HG02623 (cell line): Measurements from ENCODE around the gene MYO16.
"Not testable (repeated sequence)": the region's sequence is repeated elsewhere in the genome, so short reads cannot be mapped to it uniquely, and the experiment has no call there.

Experiments used
- ATAC-seq: cut with Tn5 transposase; IDR thresholded peaks from one replicate; pipeline ENCODE4 v1.9.1; 2021; ENCODE audit warnings: moderate library complexity; ENCODE audit not compliant: unreplicated experiment

MYO16 gene

DNA sequence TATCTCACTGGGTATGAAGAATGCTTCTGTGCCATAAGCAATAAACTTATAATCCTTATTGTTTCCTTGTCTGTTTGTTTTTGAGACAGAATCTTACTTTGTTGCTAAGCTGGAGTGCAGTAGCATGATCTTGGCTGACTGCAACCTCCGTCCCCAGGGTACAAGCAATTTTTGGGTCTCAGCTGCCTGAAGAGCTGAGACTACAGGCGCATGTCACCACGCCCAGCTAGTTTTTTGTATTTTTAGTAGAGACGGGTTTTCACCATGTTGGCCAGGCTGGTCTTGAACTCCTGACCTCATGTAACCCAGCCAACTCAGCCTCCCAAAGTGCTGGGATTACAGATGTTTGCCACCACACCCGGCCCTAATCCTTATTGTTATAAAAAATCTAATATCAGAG is 112.5 kb downstream of the MYO16 start:
- ATAC-seq: no peak

DNA sequence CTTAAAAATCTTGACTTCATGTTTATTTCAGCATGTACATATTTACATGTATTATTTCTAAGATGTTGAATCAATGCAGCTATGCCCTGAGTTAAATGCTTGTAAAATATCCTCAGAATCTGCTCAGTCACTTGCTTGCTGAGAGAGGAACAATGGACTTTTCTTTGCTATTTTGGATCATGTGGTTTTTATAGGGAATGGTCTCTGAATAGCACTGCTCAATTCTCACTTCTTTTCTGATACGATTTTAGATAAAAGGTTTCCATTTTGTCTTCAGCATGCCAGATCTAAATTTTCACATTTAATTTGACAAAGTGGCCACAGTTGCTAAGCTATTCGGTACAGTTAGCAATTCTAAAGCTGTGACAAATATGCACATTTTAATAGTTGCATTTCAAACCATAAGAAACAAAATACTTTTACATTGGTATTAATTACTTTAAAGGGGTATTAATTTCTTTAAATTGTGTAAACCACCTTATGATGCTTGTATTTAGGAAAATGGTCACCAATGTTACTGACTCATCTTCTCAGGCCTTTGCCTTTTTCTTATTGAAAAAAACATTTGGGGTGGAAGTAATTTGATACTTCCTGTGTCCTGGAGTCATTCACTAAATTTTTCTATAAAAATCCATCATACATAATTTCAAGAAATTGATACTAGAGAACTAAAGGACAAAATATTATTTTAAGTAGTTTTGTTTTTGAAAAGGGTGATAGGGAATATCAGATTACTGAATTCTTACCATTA is 113.5 kb downstream of the MYO16 start:
- no peak for ATAC-seq

DNA sequence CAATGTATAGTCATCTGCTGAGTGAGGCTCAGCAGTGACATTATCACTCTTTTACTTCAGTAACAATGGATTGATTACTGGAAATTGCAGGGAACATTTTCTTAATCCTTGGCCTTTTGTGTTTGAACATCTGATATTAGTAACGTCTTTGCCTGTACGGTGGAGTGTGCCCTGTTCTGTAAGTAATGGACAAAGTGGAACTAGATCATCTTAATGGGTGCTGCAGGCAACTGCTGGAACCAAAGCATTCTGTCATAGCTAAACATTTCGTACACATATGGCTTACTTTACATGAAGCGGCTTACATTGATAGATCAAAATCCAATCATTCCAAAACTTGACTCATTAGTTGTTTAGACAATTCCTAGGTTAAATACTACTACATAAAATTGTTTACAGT is 114.1 kb downstream of the MYO16 start:
- no peak for ATAC-seq

DNA sequence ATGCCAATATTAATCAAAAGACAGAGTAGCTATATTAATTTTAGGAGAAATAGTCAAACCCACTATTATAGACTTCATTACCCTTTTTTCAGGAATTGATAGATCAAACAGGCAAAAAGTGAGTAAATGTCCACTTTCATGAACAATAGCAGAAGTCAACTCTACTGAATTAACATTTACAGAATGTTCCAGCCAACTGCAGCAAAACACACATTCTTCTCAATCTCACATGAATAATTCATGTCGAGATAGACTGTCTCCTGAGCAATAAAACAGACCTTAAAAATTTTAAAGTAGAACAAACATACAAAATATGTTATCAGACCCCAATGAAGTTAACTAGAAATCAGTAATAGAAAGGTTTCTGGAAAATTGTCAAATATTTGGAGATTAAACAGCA is 118.4 kb downstream of the MYO16 start:
- ATAC-seq: no peak

DNA sequence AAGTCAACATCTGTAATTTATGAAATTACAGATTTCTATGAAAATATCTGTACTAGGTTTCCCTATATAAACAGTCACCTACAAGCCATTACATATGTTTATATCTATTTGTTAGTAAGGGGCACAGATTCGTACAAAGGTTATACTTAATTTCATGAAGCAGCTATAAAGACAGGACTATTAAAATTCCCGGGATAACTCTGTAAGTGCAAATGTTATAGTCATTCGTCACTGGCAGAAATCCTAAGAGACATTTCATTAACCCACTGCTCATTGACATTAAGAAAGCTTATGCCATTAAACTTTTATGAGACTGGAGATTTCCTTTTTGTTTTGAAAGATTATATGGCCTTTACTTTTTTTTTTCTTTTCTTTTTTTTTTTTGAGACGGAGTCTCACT is 122.9 kb downstream of the MYO16 start:
- no peak for ATAC-seq

DNA sequence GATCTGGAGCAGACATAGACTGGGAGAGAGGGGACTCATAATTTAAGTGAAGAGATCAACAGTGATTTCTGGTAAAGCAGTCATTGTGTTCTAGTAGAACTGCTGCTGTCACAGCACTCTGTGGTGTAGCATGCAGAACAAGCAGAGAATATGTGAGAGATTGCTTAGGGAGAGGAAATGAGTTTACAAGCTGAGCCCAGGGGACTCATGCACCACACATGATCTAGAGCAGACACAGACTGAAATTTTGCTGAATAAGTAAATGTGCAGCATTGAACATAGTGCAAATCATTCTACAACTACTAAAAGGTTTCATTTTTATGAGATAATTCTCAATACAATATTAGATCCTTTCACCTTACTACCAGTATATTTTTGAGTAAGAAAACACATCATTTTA is 125.7 kb downstream of the MYO16 start:
- no peak for ATAC-seq

DNA sequence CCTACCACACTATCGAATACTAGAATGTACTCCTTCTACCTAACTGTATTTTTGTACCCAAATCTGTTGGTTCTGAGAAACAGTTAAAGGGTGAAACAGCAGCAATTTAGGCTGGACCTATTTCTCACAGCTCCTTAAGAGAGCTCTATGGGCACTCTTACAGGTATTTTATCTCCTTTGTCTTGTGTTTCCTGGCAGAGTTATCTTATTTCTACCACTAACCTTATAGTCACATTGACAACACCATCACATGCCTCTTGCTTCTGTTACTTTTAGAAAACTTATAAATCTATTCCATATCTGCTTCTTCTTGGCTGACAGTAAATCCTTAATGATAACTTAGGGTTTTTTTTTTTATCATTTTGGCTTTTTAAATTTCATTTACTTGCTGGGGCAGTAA is 130.7 kb downstream of the MYO16 start:
- no peak for ATAC-seq

DNA sequence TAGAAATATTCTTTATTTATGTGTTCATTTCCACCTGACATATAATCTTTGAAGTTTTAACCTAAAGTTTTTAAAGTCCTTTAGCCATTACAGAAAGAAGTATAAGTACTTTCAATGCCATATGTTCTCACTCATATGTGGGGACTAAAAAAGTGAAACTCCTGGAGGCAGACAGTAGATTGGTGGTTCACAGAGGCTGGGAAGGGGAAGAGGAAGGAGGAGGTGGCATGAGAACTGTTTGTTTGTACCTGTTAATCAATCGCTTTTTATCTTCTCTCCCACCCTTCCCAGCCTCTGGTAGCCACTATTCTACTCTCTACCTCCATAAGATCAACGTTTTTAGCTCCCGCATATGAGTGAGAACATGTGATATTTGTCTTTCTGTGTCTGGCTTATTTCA is 131.1 kb downstream of the MYO16 start:
- ATAC-seq: no peak

DNA sequence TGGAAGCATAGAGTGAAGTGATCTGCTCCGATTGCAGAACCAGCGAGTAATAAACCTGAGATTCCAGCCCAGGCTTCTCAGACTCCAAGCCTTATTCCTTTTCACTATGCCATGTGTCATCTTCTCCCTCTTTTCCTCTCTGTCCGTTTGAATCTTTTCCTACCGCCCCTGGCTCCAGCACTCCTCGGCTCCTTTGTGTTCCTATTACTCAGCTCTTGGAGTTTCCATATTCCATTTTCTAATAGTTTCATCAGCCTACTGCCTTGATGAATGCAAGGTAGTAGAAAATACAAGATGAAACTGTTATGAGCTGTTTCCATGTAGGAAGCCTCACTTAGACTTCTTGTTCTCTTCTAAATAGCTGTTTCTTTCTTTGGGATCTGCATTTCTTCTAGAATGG is 138.6 kb downstream of the MYO16 start:
- ATAC-seq: no peak

DNA sequence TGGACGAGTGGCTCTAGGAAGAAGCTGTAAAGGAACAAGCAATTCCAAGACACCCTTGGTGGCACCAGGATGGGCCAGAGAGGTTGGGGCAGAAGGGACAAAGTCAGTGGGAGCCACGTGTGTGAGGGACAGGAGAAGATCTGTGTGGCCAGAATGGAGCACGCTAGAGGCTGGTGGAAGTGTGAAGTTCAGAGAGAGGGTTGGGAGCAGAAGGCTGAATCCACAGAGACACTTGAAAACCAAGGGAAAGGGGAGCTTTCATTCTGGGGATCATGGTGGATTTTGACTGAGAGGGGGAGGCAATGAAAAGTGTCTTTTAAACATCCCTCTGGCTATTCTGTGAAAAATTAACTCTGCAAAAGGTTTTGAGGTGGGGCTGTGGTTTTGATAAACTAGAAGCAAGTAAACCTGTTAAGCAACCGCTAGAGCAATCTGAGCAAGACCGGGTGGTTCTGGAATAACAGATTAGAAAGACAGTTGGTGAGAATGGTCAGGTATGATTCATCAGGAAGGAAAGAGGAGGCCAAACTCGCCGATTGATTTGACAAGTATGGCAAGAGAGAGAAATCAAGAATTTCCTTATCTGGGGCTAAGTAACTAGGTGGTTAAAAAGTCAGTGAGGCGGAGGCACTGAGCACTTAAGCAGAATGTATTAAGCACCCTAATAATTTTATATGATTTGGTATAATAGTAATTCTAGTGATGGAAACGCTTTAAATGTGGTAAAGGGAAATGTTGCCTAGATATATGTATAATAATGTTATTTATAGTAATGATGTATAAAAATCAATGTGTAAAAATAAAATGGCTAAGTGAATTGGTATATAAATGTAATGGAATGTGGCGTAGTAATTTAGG is 140.0 kb downstream of the MYO16 start:
- no peak for ATAC-seq

DNA sequence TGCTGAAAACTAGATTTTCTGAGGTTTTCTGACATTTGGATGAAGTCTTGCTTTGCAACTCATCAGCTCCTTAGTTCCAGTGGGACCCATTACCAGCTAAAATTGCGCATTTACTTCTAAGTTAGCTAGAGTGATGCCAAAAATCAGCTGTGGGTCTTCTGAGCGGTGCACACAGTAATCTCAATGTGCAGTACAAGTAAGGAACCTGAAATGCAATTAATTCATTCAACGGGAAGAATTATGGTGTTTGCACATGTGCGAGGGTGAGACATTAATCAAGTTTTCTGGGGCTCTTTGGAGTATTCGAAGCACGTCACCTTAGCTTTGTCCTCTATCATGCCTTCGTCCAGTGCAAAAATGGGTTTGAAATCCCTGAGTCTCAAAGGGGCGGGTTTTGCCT is 146.2 kb downstream of the MYO16 start:
- no peak for ATAC-seq

DNA sequence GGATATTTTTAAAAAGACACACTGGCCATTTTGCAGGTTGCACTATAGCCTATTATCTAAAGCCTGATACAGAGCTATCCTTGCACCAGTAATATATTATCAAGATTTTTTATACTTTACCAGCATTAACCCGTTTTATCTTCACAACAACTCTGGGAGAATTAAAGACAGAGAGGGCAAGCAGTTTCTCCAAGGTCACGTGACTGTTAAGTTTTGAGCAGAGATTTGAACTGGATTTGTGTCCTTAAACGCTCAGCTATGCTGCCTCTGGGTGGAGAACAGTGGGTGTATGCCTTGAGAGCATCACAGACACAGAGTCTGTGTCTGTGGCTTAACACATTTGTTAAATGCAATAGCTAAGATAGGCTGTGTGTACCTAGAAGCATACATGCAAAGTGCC is 147.2 kb downstream of the MYO16 start:
- no peak for ATAC-seq

DNA sequence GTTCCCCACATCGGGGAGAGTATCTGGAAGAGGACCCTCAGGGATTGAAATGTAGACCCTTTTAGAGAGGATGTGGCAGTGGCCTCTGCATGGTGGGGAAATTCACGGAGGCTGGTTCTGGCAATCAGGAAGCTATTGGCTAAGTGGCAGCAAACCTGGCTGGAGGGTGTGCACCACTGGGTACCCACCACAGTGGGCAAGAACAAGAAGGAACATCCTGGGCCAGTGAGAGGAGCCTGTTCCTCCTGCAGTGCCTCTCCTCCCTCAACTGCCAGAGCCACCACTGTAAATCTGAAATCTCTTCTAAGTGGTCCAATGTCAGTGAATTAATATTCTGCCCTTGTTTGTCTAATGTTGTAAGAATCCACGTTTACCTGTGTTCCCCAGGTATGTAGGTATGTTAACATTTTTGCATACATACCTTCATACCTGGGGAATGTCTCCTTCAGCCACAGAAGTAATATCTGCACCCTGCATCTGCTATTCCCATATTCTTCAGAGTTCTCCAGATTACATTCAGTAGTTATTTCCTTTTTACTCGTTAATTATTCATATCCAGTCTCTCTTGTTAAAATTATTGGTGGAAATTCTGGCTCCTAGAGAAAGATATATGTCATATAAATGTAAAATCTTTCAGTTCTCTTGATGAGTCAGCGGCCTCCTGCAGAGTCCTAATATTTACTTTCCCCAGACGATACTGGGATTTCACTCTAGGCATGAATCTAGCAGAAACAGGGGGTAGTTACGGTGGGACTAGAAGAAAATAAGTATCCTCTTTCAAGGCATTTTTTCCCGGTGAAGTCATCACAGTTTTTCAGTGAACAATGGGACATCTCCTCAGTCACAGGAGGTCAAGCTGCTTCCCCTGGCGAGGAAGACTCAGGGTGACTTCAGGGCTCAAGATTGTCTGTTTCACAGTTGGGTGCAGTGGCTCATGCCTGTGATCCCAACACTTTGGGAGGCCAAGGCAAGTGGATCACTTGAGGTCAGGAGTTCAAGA is 148.3 kb downstream of the MYO16 start:
- ATAC-seq: no peak

DNA sequence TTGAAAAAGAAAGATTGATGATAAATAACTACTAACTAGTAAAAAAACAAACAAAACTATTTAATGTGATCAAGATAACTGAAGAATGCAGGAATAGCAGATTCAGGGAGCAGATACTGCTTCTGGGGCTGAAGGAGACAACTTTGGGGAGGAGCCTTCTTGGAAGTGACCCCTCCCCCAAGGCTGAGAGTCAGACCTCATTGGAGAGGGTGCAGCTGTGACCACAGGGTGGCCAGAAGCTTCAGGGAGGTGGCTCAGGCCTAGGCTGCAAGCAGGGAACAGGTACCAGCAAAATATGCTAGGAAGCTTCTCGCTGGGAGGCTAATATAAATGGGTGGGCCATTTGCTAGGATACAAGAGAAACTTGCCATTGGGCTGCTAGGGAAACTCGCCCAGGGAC is 149.9 kb downstream of the MYO16 start:
- ATAC-seq: no peak

DNA sequence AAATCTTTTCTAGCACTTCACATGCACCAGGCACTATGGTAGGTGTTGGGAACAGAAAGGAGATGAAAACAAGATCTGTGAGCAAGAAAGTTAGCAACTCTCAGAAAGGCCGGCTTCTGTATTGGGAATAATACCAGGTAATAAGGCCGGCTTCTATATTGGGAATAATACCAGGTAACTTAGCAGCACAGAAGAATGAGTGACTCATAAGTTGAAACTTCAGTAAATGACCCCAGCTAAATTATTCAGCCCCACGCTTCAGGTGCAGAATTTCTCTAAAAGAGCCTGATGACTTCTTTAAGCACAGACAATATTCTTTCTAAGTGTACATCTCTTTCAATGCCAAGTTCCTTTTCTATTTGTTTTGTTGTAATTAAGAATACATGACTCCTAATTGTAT is 151.3 kb downstream of the MYO16 start:
- no peak for ATAC-seq

DNA sequence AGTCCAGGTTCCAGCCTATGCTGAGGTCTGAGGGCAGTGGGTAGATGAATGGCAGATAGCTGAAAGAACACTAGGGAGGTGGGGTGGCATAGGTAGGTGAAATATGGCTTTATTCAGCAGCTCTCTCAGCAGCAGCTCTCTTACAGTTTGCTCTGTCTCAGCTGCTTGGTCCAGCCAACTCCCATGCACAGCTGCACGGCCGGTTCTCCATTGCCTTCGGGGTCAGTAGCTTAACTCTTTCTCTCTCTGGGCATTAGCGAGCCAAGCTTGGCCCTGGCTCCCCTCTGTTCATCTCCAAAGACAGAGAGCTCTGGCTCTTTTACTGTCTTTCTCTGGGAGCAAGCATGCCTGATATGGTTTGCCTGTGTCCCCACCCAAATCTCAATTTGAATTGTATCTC is 151.9 kb downstream of the MYO16 start:
- no peak for ATAC-seq

DNA sequence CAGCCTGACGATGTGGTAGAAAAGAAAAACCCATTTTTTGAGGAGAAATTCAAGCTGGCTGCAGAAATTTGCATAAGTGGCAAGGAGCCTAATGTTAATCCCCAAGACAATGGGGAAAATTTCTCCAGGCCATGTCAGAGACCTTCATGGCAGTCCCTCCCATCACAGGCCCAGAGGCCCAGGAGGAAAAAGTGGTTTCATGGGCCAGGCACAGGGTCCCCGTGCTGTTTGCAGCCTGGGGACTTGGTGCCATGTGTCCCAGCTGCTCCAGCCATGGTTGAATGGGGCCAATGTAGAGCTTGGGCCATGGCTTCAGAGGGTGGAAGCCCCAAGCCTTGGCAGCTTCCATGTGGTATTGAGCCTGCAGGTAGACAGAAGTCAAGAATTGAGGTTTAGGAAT is 153.1 kb downstream of the MYO16 start:
- not testable (repeated sequence) for ATAC-seq

DNA sequence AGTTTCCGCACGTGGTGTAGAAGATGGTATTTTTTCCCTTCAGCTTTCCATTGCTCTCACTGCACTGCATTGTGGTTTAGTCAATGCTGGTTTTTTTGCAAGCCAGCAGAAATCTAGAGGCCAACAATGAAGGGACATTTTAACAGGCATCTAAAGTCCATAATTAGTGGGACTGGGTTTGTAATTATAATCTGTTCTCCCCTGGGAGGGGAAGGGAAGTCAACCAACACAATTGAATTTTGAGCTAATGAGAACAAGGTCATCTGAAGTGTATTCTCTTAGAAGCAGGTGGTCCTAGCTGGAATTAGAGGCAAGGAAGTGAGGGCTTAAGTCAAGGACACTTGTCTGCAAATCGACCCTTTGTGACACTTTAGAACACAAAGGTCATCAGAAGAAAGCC is 156.4 kb downstream of the MYO16 start:
- no peak for ATAC-seq

DNA sequence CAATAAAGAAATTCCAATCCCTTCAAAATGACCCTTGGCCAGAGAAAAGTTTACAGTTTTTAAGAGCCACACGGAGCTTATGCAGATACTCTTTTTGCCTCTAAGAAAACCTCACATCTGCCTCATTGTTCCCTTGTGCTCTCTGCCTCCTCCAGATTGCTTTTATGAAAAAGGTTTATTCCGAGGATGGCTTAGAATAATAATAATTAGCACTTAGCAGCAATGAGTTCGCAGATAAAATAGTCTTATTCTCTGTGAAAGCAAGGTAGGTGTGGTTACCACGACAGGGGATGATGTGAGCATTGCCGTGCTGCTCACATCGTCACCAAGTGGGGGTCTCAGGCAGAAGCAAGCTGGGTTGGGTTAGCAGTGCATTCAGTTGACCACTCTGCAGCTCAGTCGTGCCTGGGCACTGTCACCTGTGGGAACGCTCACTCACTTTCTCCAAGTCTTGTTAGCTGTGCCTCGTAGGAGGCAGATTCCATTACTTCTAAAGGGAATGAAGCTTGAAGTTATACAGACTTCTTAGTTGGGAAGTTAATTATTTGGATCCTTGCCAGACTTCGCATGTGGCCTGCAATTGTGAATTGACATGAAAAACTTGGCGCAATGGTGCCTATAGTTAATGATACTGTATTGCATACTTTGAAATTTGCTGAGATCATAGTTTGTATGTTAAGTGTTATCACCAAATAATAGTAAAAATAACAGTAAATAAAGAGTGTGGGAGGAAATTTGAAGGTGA is 157.2 kb downstream of the MYO16 start:
- no peak for ATAC-seq

DNA sequence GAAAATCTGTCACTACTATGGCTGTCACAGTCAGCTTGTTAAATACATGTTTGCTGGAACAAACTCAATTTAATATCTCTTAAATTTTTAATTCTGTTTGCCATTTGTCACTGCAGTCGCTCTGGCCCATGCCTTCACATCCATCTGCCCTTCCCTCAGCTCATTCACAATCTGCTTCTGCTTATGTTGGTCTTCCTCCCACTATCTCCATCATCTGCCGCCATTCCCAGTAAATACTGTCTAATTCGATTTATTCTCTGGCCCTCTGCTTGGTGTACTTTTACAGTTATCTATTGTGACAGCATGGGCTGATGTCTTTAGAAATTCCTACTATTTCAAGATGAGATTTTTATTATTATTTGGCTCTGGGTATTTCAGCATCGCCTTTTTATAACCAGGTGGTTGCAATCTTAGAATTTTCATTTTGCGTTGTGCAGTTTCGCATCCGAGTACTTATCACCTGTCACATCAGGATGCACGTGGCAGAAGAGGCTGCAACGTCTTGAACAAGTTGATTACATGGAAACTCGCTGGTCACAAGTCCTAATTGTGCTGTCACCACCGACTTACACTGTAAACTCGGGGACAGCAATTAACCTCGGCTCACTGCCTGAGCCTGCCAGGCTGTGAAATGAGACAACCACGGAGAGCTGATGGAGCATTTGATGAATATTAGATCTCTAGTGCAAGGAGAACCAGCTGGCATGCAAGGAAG is 158.4 kb downstream of the MYO16 start:
- no peak for ATAC-seq
